ENCODE data around the gene SPRN. TPM values are rescaled to one million over a fixed set of nuclear protein-coding genes. Genes with fewer than 3 reads are reported as not detected.

The SPRN gene
- total RNA-seq, 4 donors from 2014 or later: 0.34 to 0.71 TPM; not detected in 2

- peaks cover 35 to 99% (median 81%) of the 10 kb centered on the region in 4 donors for H3K36me3 ChIP-seq
- intact Hi-C loops (cut with DNase I): no loop called here
- no peaks in the 10 kb centered on the region for H3K9me3 ChIP-seq
- no peak for DNase-seq (ENCODE audit: extremely low spot score)
- H3K4me3 ChIP-seq: no peak overlapping the region
- WGBS: 87% methylated on average over 10 of the region's 10 CpGs
- no peak for TF ChIP-seq POLR2A (IDR thresholded peaks at IDR 0.05; ENCODE audit: low read depth)
- no peak for TF ChIP-seq EP300 (IDR thresholded peaks at IDR 0.05)
- TF ChIP-seq, protein P1, sequence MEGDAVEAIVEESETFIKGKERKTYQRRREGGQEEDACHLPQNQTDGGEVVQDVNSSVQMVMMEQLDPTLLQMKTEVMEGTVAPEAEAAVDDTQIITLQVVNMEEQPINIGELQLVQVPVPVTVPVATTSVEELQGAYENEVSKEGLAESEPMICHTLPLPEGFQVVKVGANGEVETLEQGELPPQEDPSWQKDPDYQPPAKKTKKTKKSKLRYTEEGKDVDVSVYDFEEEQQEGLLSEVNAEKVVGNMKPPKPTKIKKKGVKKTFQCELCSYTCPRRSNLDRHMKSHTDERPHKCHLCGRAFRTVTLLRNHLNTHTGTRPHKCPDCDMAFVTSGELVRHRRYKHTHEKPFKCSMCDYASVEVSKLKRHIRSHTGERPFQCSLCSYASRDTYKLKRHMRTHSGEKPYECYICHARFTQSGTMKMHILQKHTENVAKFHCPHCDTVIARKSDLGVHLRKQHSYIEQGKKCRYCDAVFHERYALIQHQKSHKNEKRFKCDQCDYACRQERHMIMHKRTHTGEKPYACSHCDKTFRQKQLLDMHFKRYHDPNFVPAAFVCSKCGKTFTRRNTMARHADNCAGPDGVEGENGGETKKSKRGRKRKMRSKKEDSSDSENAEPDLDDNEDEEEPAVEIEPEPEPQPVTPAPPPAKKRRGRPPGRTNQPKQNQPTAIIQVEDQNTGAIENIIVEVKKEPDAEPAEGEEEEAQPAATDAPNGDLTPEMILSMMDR (IDR thresholded peaks at IDR 0.05): no peak
- H3K27ac ChIP-seq (replicated peaks in 1 of 4): no peak overlapping the region
- H3K27me3 ChIP-seq: no peaks in the 10 kb centered on the region
- H3K4me1 ChIP-seq: peaks cover 0 to under 1% (median 0%) of the 10 kb centered on the region in 4 donors
Measured at GRCh38 chr10:133400624-133401424, 23.6 kb downstream of the SPRN start.

GRCh38 chr10:133399123-133399601 is 25.3 kb downstream of the SPRN start:
- WGBS: 95% methylated on average over 8 of the region's 19 CpGs
- H3K27me3 ChIP-seq: no peaks in the 10 kb centered on the region
- peaks cover 8 to 15% (median 13%) of the 10 kb centered on the region in 4 donors for H3K4me1 ChIP-seq
- peaks cover 32 to 87% (median 72%) of the 10 kb centered on the region in 4 donors for H3K36me3 ChIP-seq
- H3K9me3 ChIP-seq: no peaks in the 10 kb centered on the region
- H3K27ac ChIP-seq (replicated peaks in 1 of 4): no peak overlapping the region
- H3K4me3 ChIP-seq: no peak overlapping the region
- TF ChIP-seq POLR2AphosphoS5 (IDR thresholded peaks at IDR 0.05) (no peak), EP300 (IDR thresholded peaks at IDR 0.05) (no peak)
- intact Hi-C loops (cut with DNase I): no loop called here
- no peak for DNase-seq (ENCODE audit: extremely low spot score)

DNA sequence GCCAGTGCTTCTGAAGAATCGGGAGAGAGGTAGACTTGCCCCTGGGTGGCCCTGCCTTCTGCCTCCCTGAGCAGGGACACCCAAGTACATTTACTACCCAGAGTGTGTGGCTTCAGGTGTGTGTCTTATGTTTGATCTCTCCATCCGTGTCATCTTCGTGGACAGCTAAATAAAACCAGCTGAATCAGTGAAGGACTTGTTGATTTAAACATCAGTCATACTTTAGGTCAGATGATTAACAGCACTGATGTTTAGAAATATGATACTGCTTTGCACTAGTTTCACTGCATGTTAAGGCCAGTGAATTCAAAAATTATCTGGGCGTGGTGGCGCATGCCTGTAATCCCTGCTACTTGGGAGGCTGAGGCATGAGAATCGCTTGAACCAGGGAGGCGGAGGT is 26.5 kb downstream of the SPRN start:
- Histone ChIP-seq H3K36me3 (peaks cover 26 to 76% (median 63%) of the 10 kb centered on the region in 4 donors), H3K4me3 (no peak overlapping the region), H3K4me1 (peaks cover 8 to 20% (median 14%) of the 10 kb centered on the region in 4 donors), H3K9me3 (no peaks in the 10 kb centered on the region), H3K27me3 (no peaks in the 10 kb centered on the region), H3K27ac (replicated peaks in 1 of 4) (no peak overlapping the region)
- WGBS: 99% methylated on average over 7 of the region's 7 CpGs
- no peak for TF ChIP-seq EP300 (IDR thresholded peaks at IDR 0.05)
- no peak for TF ChIP-seq POLR2AphosphoS5 (IDR thresholded peaks at IDR 0.05)
- no peak for TF ChIP-seq POLR2A (IDR thresholded peaks at IDR 0.05; ENCODE audit: low read depth)
- TF ChIP-seq, protein P1 (IDR thresholded peaks at IDR 0.05): no peak
- intact Hi-C loops (cut with DNase I): no loop called here
- DNase-seq (ENCODE audit: extremely low spot score): no peak

DNA sequence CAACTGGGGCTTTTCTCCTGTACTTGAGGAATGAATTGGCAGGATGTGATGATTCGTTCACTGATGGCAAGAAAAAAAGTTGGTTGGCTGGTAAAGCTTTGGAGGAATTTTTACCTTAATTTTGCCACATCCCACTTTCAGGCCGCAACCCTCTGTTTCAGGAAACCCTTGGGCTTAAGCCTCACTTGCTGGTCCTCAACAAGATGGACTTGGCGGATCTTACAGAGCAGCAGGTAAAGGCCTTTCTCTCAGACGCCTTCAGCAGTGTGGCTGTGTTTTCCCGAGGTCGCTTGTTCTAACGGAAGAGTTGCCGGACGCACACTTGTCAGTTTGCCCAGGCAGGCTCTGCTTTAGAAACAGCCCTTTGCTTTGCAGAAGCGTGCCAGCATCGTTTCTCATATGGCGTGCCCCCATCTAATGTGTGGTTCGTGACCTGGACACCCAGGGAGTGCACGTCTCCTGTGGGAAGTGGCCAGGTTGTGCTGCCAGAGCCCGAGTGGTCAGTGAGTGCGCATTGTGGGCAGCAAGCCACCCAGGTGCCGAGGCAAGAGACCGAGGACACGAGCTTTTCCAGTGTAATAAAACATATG is 28.3 kb downstream of the SPRN start:
- DNase-seq (ENCODE audit: extremely low spot score): no peak
- H3K27me3 ChIP-seq: no peaks in the 10 kb centered on the region
- intact Hi-C loops (cut with DNase I): no loop called here
- H3K36me3 ChIP-seq: peaks cover 10 to 66% (median 49%) of the 10 kb centered on the region in 4 donors
- peaks cover 8 to 20% (median 14%) of the 10 kb centered on the region in 4 donors for H3K4me1 ChIP-seq
- no peak for TF ChIP-seq POLR2AphosphoS5 (IDR thresholded peaks at IDR 0.05)
- TF ChIP-seq POLR2A (IDR thresholded peaks at IDR 0.05; ENCODE audit: low read depth): no peak
- TF ChIP-seq EP300 (IDR thresholded peaks at IDR 0.05): no peak
- TF ChIP-seq, protein P1 (IDR thresholded peaks at IDR 0.05): no peak
- no peaks in the 10 kb centered on the region for H3K9me3 ChIP-seq
- no peak overlapping the region for H3K27ac ChIP-seq (replicated peaks in 1 of 4)
- 89% methylated on average over 19 of the region's 19 CpGs for WGBS
- H3K4me3 ChIP-seq: no peak overlapping the region

DNA sequence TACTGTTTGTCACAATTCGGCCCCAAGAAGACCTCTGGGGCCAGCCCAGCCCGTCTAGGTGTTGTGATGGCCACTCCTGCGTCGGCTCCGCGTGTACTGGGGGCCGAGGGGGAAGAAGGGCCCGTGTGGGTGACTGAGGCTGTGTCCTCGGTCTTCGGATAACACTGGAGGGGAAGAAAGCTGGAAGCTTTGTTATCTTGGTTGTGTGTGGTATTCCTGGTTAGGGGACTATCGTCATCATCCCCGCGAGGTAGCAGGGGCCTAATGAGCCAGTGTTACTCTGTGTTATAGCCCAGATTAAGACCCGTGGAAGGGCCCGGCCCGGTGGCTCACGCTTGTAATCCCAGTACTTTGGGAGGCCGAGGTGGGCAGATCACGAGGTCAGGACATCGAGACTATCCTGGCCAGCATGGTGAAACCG is 29.6 kb downstream of the SPRN start:
- DNase-seq (ENCODE audit: extremely low spot score): no peak
- Histone ChIP-seq H3K4me3 (peak overlapping the region; percentile 67 to 93 (median 81)), H3K27me3 (no peaks in the 10 kb centered on the region), H3K27ac (replicated peaks in 1 of 4) (peak overlapping the region; percentile 75 to 86 (median 82)), H3K4me1 (peaks cover 8 to 20% (median 15%) of the 10 kb centered on the region in 4 donors), H3K9me3 (no peaks in the 10 kb centered on the region), H3K36me3 (peaks cover 10 to 64% (median 40%) of the 10 kb centered on the region in 4 donors)
- TF ChIP-seq POLR2AphosphoS5 (IDR thresholded peaks at IDR 0.05): no peak
- TF ChIP-seq, protein P1 (IDR thresholded peaks at IDR 0.05): no peak
- no peak for TF ChIP-seq POLR2A (IDR thresholded peaks at IDR 0.05; ENCODE audit: low read depth)
- no peak for TF ChIP-seq EP300 (IDR thresholded peaks at IDR 0.05)
- 44% methylated on average over 16 of the region's 21 CpGs for WGBS
- intact Hi-C loops (cut with DNase I): no loop called here
